ENCODE measurements around the gene AKT2.
"Not testable (repeated sequence)": the region's sequence is repeated elsewhere in the genome, so short reads cannot be mapped to it uniquely, and the experiment has no call there.

Gene AKT2

DNA sequence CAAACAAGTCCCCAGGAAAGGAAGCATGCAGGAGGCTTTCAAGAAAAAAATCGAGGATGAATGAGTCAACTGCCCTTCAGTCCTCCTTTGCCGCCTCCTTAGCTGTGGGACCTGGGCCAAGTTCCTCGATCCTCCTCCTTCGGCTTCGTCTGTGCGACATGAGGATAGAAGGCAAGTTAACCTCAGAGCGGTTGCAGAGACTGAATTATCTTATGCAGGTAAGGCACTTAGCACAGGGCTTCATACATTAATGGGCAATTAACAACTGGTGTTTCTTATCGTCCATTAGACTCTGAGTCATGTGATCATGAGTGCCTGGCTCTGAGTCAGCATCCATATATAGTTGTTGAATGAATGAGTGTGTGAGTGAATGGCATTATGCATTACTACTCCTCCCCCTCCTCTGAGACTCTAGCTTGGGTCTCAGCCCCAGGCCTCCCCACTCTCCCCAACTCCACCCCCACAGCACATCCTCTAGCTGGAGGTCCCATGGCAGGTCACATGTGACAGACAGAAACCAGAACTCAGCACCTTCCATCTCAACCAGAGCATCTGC lies 65.3 kb downstream of the AKT2 start:
- H3K9me2 ChIP-seq (replicated peaks; ENCODE audit: insufficient read depth, low read length), result no peaks in the 10 kb centered on the region
- H3F3A ChIP-seq (ENCODE audit: insufficient read depth), result no peaks in the 10 kb centered on the region
- H3K4me3 ChIP-seq (ENCODE audit: insufficient read depth, low read length, poor library complexity, severe bottlenecking), result no peak overlapping the region
- H3K27me3 ChIP-seq (ENCODE audit: low read length), result no peaks in the 10 kb centered on the region
- no peak overlapping the region for H3K4me2 ChIP-seq (ENCODE audit: low read depth, low read length, poor library complexity, severe bottlenecking)
- H4K20me1 ChIP-seq (ENCODE audit: low read depth, low read length), result no peaks in the 10 kb centered on the region
- no peak overlapping the region for H2AFZ ChIP-seq (ENCODE audit: low read depth, low read length, severe bottlenecking)
- H3K9ac ChIP-seq (ENCODE audit: low read length), result no peak overlapping the region
- no peak overlapping the region for H3K27ac ChIP-seq (ENCODE audit: low read depth, low read length)
- no peaks in the 10 kb centered on the region for H3K79me2 ChIP-seq (ENCODE audit: insufficient read depth, low read length)
- H3K36me3 ChIP-seq (ENCODE audit: low read length), result no peaks in the 10 kb centered on the region
- TF ChIP-seq, protein P1, sequence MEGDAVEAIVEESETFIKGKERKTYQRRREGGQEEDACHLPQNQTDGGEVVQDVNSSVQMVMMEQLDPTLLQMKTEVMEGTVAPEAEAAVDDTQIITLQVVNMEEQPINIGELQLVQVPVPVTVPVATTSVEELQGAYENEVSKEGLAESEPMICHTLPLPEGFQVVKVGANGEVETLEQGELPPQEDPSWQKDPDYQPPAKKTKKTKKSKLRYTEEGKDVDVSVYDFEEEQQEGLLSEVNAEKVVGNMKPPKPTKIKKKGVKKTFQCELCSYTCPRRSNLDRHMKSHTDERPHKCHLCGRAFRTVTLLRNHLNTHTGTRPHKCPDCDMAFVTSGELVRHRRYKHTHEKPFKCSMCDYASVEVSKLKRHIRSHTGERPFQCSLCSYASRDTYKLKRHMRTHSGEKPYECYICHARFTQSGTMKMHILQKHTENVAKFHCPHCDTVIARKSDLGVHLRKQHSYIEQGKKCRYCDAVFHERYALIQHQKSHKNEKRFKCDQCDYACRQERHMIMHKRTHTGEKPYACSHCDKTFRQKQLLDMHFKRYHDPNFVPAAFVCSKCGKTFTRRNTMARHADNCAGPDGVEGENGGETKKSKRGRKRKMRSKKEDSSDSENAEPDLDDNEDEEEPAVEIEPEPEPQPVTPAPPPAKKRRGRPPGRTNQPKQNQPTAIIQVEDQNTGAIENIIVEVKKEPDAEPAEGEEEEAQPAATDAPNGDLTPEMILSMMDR (IDR thresholded peaks at IDR 0.05; ENCODE audit: insufficient read depth, low read length, poor library complexity, severe bottlenecking), result no peak
- no peak for TF ChIP-seq EZH2phosphoT487 (conservative IDR thresholded peaks at IDR 0.05; ENCODE audit: low read length)
- no peaks in the 10 kb centered on the region for H3K9me3 ChIP-seq (ENCODE audit: insufficient read depth, low read length)

DNA sequence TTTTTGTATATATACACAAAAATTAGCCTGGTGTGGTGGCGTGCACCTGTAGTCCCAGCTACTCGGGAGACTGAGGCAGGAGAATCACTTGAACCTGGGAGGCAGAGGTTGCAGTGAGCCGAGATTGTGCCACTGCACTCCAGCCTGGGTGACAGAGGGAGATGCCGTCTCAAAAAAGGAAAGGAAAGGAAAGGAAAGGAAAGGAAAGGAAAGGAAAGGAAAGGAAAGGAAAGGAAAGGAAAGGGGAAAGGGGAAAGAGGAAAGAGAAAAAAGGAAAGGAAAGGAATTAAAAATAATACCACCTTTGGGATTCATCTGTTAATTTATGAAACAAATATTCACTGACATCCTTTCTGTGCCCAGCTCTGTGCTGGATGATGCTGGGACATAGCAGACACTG lies 66.1 kb downstream of the AKT2 start:
- H4K20me1 ChIP-seq (ENCODE audit: low read depth, low read length), result not testable (repeated sequence)

DNA sequence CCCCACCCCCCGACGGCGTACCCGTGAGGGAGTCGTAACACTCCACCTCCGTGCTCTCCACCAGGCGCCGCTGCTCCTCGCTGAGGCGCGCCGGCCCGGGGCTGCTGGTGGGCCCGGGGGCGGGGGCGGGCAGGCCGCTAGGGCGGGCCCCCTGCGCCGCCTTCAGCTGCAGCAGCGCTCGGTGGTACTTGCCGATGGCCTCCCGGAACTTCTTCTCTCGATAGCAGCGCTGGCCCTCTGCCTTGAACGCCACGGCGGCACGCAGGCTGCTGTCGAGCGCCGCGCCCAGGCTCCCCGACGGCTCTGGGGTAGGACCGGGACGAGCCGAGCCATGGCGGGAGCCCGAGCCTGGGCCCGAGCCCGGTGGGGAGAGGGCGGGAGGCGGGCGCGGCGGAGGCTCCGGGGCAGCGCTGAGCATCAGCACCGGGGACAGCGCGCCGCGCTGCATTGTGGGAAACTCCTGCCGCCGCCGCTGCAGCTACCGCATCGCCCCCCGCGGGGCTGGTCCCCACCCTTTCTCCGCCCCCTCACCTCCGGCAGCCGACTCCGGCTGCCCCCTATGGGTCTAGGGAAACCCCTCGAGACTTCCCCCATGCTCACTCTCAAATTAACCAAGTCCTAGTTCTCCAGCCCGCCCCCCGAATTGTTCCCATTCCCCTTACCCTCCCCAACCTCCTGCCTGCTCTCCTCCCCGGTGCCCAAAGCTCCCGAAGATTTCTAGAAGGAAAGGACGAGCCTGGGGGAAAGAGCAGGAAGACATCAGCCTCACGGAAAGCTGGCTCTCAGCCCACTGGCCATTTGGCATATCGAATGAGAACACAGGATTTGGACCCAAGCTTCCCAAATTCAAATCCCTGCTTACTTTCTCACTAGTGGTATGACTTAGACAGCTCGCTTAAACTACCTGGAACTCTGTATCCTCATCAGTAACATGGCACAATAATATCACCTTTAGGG lies 66.9 kb downstream of the AKT2 start, which contains the start of gene TTC9B:
TTC9B (minus strand) TSS at position 451 of the 957 bp plus-strand sequence; CDS start at position 448, 3 bp downstream.
- Histone ChIP-seq H2AFZ (ENCODE audit: low read depth, low read length, severe bottlenecking) (no peak within 1 kb of the TSS), H3K4me3 (ENCODE audit: insufficient read depth, low read length, poor library complexity, severe bottlenecking) (no peak within 1 kb of the TSS), H3K27ac (ENCODE audit: low read depth, low read length) (no peak within 1 kb of the TSS)

More for the DNA sequence above, 66.1 kb downstream of the AKT2 start:
- not testable (repeated sequence) for H3K27ac ChIP-seq (ENCODE audit: low read depth, low read length); H3K9me2 ChIP-seq (replicated peaks; ENCODE audit: insufficient read depth, low read length); H3F3A ChIP-seq (ENCODE audit: insufficient read depth); H3K36me3 ChIP-seq (ENCODE audit: low read length); H2AFZ ChIP-seq (ENCODE audit: low read depth, low read length, severe bottlenecking); H3K9me3 ChIP-seq (ENCODE audit: insufficient read depth, low read length); H3K4me3 ChIP-seq (ENCODE audit: insufficient read depth, low read length, poor library complexity, severe bottlenecking); H3K79me2 ChIP-seq (ENCODE audit: insufficient read depth, low read length); H3K9ac ChIP-seq (ENCODE audit: low read length); H3K4me2 ChIP-seq (ENCODE audit: low read depth, low read length, poor library complexity, severe bottlenecking); H3K27me3 ChIP-seq (ENCODE audit: low read length)

More for the DNA sequence above, 66.9 kb downstream of the AKT2 start, which contains the start of gene TTC9B:
- H4K20me1 ChIP-seq (ENCODE audit: low read depth, low read length), result no peaks in the 10 kb centered on the region
- no peaks in the 10 kb centered on the region for H3K9me2 ChIP-seq (replicated peaks; ENCODE audit: insufficient read depth, low read length)
- no peaks in the 10 kb centered on the region for H3K79me2 ChIP-seq (ENCODE audit: insufficient read depth, low read length)
- H3K27me3 ChIP-seq (ENCODE audit: low read length), result no peaks in the 10 kb centered on the region
- H3K4me2 ChIP-seq (ENCODE audit: low read depth, low read length, poor library complexity, severe bottlenecking), result no peak within 1 kb of the TSS
- TF ChIP-seq, protein P1 (IDR thresholded peaks at IDR 0.05; ENCODE audit: insufficient read depth, low read length, poor library complexity, severe bottlenecking), result no peak
- no peak for TF ChIP-seq EZH2phosphoT487 (conservative IDR thresholded peaks at IDR 0.05; ENCODE audit: low read length)
- no peaks in the 10 kb centered on the region for H3K9me3 ChIP-seq (ENCODE audit: insufficient read depth, low read length)
- H3K36me3 ChIP-seq (ENCODE audit: low read length), result no peaks in the 10 kb centered on the region
- no peaks in the 10 kb centered on the region for H3F3A ChIP-seq (ENCODE audit: insufficient read depth)
- no peak within 1 kb of the TSS for H3K9ac ChIP-seq (ENCODE audit: low read length)

Measured in SU-DHL-6 (cell line).